Natural killer cell (primary cell): ENCODE data around the gene ADRA2C. TPM values are rescaled to one million over a fixed set of nuclear protein-coding genes. Genes with fewer than 3 reads are reported as not detected.

Experiments used
- ATAC-seq, 3 donors: fragments of 150-1000 bp in 2 of 3; fragments of 200-7000 bp in 1 of 3; cut with Tn5 transposase; 1 replicate in 1 of 3; 2 replicates in 2 of 3; pipeline ENCODE4 v1.10.0; 2021; ENCODE audit warnings: mild to moderate bottlenecking in 2 of 3, moderate library complexity in 2 of 3
- DNase-seq, 2 donors: peaks; one replicate each; pipeline versions ENCODE4 v3.0.0 to v3.0.0-alpha.2; 2013 to 2021; ENCODE audit warnings: mixed read lengths in 1 of 2
- H3K27ac ChIP-seq: one replicate; pipeline ENCODE4 v1.5.1; 2013; ENCODE audit warnings: mild to moderate bottlenecking, low read length
- H3K27me3 ChIP-seq: one replicate; pipeline ENCODE4 v1.6.1; 2013; ENCODE audit warnings: low read length; ENCODE audit not compliant: control insufficient read depth, insufficient read depth
- H3K36me3 ChIP-seq: one replicate; pipeline ENCODE4 v1.6.1; 2013; ENCODE audit warnings: low read length; ENCODE audit not compliant: control insufficient read depth, insufficient read depth
- H3K4me1 ChIP-seq: one replicate; pipeline ENCODE4 v1.6.1; 2013; ENCODE audit warnings: low read length; ENCODE audit not compliant: control insufficient read depth, insufficient read depth
- H3K4me3 ChIP-seq: one replicate; pipeline ENCODE4 v1.5.1; 2013; ENCODE audit warnings: low read length
- H3K9me3 ChIP-seq: one replicate; pipeline ENCODE4 v1.6.1; 2013; ENCODE audit warnings: low read length; ENCODE audit not compliant: control insufficient read depth, insufficient read depth
- H3K27ac Mint-ChIP-seq, 2 donors: one replicate each; pipeline ENCODE4 v1.8.0; 2022; ENCODE audit warnings: mild to moderate bottlenecking in 2 of 2, mixed read lengths in 2 of 2, moderate library complexity in 1 of 2
- H3K27me3 Mint-ChIP-seq, 2 donors: one replicate each; pipeline ENCODE4 v1.8.0; 2022; ENCODE audit warnings: low read depth in 2 of 2, mixed read lengths in 2 of 2
- H3K36me3 Mint-ChIP-seq: one replicate; pipeline ENCODE4 v1.8.0; 2022; ENCODE audit warnings: mixed read lengths
- H3K4me1 Mint-ChIP-seq, 2 donors: one replicate each; pipeline ENCODE4 v1.8.0; 2022; ENCODE audit warnings: mixed read lengths in 2 of 2
- H3K4me3 Mint-ChIP-seq: one replicate; pipeline ENCODE4 v1.8.0; 2022; ENCODE audit warnings: mild to moderate bottlenecking, moderate library complexity, mixed read lengths
- H3K9me3 Mint-ChIP-seq, 2 donors: one replicate each; pipeline ENCODE4 v1.8.0; 2022; ENCODE audit warnings: mixed read lengths in 2 of 2
- WGBS: methylation state at CpG from one replicate; pipeline ENCODE4 v1.1.7; 2013; ENCODE audit warnings: missing lambda C conversion rate; ENCODE audit not compliant: insufficient coverage; 5-methylcytosine and 5-hydroxymethylcytosine counted together
- intact Hi-C: fragments of 100-400 bp; cut with micrococcal nuclease; formaldehyde crosslinking; loops from one replicate; pipeline ENCODE4 v1.14.2; 2022
- total RNA-seq, 4 donors: library from RNA; stranded (reverse); fragments of 120-200 nt in 1 of 4; gene quantifications; one replicate each; pipeline versions ENCODE4 v1.2.3 to v1.2.4, GENCODE V29; 2013 to 2022
- TF ChIP-seq, protein P1 (sequence below): fragments of 200-600 bp; IDR thresholded peaks from one replicate; pipeline ENCODE4 v1.8.0; 2022; ENCODE audit warnings: antibody characterized with exemption

The ADRA2C gene
- total RNA-seq, 3 donors from 2014 or later (not counting 1 experiment from before 2014, with no cell fraction given), result not detected

DNA sequence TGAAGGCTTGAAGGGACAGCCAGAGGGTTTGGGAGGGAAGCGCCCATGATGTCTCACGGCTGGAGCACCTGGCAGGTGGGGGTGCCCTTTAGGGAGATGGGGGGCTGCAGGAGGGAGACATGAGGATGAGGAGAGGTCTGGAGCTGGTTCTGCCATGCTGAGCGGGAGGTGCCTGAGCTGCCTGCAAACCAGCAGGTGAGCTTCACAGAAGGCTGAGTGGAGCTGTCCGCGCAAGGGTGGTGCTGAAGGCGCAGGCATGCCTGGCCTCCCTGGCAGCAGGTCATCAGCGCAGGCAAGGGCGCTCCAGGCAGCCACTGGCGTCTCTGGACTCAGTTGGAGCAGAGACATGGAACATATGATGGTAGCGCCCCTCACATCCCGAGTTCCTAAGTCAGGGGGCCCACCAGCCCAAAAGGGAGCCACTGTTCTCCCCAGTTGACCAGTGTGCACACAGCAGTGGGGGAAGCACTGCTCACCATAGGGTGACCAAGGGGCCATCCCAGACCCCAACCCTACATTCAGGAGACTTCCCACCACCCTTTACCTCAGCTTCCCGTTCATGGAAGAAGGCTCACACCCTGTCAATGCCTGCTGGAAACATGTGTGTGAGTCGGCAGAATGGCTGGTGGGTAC, 25.8 kb downstream of the ADRA2C start:
- no peak overlapping the region for H3K4me3 Mint-ChIP-seq
- intact Hi-C loops, result no loop called here
- no peak overlapping the region for H3K4me3 ChIP-seq
- H3K36me3 Mint-ChIP-seq, result peaks cover 13% of the 10 kb centered on the region
- H3K27ac ChIP-seq, result no peak overlapping the region
- 32% methylated on average over 13 of the region's 13 CpGs for whole genome bisulfite sequencing
- H3K27ac Mint-ChIP-seq, result no peak overlapping the region
- peak in 1 of 2 donors; percentile 17 for DNase-seq
- H3K9me3 Mint-ChIP-seq, result peaks cover 5 to 8% of the 10 kb centered on the region in 2 donors
- ATAC-seq, result peak in 1 of 3 donors; percentile 41
- no peaks in the 10 kb centered on the region for H3K4me1 ChIP-seq
- peaks cover 4% of the 10 kb centered on the region for H3K9me3 ChIP-seq
- peaks cover 20 to 47% of the 10 kb centered on the region in 2 donors for H3K27me3 Mint-ChIP-seq
- no peaks in the 10 kb centered on the region for H3K36me3 ChIP-seq
- H3K4me1 Mint-ChIP-seq, result no peaks in the 10 kb centered on the region
- TF ChIP-seq, protein P1, sequence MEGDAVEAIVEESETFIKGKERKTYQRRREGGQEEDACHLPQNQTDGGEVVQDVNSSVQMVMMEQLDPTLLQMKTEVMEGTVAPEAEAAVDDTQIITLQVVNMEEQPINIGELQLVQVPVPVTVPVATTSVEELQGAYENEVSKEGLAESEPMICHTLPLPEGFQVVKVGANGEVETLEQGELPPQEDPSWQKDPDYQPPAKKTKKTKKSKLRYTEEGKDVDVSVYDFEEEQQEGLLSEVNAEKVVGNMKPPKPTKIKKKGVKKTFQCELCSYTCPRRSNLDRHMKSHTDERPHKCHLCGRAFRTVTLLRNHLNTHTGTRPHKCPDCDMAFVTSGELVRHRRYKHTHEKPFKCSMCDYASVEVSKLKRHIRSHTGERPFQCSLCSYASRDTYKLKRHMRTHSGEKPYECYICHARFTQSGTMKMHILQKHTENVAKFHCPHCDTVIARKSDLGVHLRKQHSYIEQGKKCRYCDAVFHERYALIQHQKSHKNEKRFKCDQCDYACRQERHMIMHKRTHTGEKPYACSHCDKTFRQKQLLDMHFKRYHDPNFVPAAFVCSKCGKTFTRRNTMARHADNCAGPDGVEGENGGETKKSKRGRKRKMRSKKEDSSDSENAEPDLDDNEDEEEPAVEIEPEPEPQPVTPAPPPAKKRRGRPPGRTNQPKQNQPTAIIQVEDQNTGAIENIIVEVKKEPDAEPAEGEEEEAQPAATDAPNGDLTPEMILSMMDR, result no peak
- H3K27me3 ChIP-seq, result no peaks in the 10 kb centered on the region

DNA sequence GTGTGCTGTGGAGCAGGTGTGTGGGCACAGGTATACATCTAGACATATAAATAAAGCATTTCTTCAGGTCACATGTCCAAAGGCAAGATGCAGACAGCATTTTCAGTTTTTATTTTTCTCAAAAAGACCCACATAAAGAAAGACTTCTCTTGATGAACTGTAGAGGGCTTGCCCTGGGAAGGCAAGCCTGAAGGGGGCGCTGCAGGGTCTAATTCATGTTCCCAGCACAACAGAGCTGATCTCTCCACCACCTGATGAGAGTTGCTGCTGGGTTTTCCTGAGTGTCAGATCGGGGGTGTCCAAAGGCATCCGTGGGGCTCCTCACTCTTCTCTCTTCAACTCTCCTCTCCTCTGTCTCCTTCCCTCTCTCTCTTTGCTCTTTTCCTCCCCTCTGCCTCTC, 26.6 kb downstream of the ADRA2C start:
- H3K27me3 ChIP-seq, result no peaks in the 10 kb centered on the region
- H3K9me3 ChIP-seq, result peaks cover 4% of the 10 kb centered on the region
- no peak overlapping the region for H3K27ac ChIP-seq
- Mint-ChIP-seq H3K4me3 (no peak overlapping the region), H3K27ac (no peak overlapping the region), H3K36me3 (peaks cover 13% of the 10 kb centered on the region), H3K4me1 (no peaks in the 10 kb centered on the region), H3K27me3 (peaks cover 22 to 47% of the 10 kb centered on the region in 2 donors), H3K9me3 (peaks cover 5 to 8% of the 10 kb centered on the region in 2 donors)
- intact Hi-C loops, result no loop called here
- H3K4me3 ChIP-seq, result no peak overlapping the region
- H3K36me3 ChIP-seq, result no peaks in the 10 kb centered on the region
- DNase-seq, result no peak
- TF ChIP-seq, protein P1, result no peak
- ATAC-seq, result no peak
- WGBS, result 23% methylated on average over 3 of the region's 3 CpGs
- H3K4me1 ChIP-seq, result no peaks in the 10 kb centered on the region

DNA sequence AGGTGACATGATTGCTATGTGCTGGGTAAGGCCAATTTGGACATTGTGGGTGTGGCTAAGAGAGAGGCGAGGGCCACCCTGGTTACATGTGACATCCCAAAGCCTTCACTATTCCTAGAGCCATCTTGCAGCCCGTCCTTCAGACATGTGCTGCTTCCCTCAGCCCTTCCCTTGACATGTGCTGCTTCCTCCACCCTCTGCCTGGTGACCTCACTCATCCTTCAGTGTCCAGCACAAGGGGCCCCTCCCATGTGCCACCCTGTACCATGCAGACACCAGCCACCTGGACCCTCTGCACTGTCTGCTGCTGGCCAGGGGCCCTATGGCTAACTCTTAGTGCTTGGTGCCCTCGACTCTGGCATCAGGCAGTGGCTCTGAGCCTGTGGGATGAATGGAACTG, 27.4 kb downstream of the ADRA2C start:
- intact Hi-C loops, result no loop called here
- H3K4me1 ChIP-seq, result no peaks in the 10 kb centered on the region
- TF ChIP-seq, protein P1, result no peak

DNA sequence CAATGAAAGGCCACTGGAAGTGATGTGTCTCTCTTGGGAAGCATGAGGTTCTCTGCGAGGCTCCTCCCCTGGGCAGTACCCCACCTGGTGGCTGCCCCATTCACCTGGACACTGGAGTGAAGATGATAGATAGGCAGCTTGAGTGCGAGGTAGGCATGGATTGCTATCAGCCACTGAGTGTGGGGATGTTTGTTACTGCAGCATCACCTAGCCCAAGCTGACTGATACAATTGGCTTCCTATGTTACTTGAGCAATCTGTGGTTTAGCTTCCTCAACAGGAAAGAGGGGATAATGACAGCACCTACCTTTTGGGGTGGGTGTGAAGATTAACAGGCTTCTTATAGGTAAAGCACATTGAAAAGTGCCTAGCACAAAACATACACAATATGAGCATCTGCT, 30.8 kb downstream of the ADRA2C start:
- TF ChIP-seq, protein P1, result no peak
- Histone ChIP-seq H3K36me3 (no peaks in the 10 kb centered on the region), H3K4me3 (no peak overlapping the region), H3K27ac (no peak overlapping the region), H3K27me3 (no peaks in the 10 kb centered on the region), H3K9me3 (peaks cover 4% of the 10 kb centered on the region), H3K4me1 (no peaks in the 10 kb centered on the region)
- ATAC-seq, result no peak
- no peak overlapping the region for H3K27ac Mint-ChIP-seq
- peaks cover 5 to 8% of the 10 kb centered on the region in 2 donors for H3K9me3 Mint-ChIP-seq
- H3K36me3 Mint-ChIP-seq, result peaks cover 13% of the 10 kb centered on the region
- peaks cover 13 to 45% of the 10 kb centered on the region in 2 donors for H3K27me3 Mint-ChIP-seq
- intact Hi-C loops, result no loop called here
- no peak for DNase-seq
- no peaks in the 10 kb centered on the region for H3K4me1 Mint-ChIP-seq
- 96% methylated on average over 2 of the region's 2 CpGs for WGBS
- H3K4me3 Mint-ChIP-seq, result no peak overlapping the region

More for the DNA sequence above, 27.4 kb downstream of the ADRA2C start:
- Mint-ChIP-seq H3K27me3 (peaks cover 22 to 47% of the 10 kb centered on the region in 2 donors), H3K36me3 (peaks cover 13% of the 10 kb centered on the region), H3K9me3 (peaks cover 5 to 8% of the 10 kb centered on the region in 2 donors), H3K4me3 (no peak overlapping the region), H3K4me1 (no peaks in the 10 kb centered on the region), H3K27ac (no peak overlapping the region)
- 62% methylated on average over 3 of the region's 3 CpGs for WGBS
- Histone ChIP-seq H3K36me3 (no peaks in the 10 kb centered on the region), H3K27ac (no peak overlapping the region), H3K27me3 (no peaks in the 10 kb centered on the region), H3K4me3 (no peak overlapping the region), H3K9me3 (peaks cover 4% of the 10 kb centered on the region)
- DNase-seq (no peak), ATAC-seq (no peak)
